ENCODE data around the gene OCRL.

Gene OCRL

GRCh38 chrX:129523079-129523911 is 16.8 kb upstream of the OCRL start, which contains the start of gene SMARCA1:
Gene SMARCA1, minus strand, starts transcription at chrX:129523490. Its CDS starts 120 bp downstream, at chrX:129523370.
- no peaks in the 10 kb centered on the region for H3K9me3 Mint-ChIP-seq
- H3K36me3 Mint-ChIP-seq (ENCODE audit: insufficient read depth): no peaks in the 10 kb centered on the region
- H3K4me3 Mint-ChIP-seq: peak within 1 kb of the TSS; percentile 83 to 85
- DNase-seq (no peak), ATAC-seq (replicated peaks) (no peak)
- H3K27me3 Mint-ChIP-seq: peaks cover 0 to 15% of the 10 kb centered on the region in 2 donors
- peaks cover 5 to 9% of the 10 kb centered on the region in 2 donors for H3K4me1 Mint-ChIP-seq (ENCODE audit: low read depth in 2 of 2)
- peak within 1 kb of the TSS in 1 of 2 donors; percentile 80 for H3K27ac Mint-ChIP-seq

GRCh38 chrX:129524250-129524850 is 15.7 kb upstream of the OCRL start:
- ATAC-seq (replicated peaks): no peak
- H3K27me3 Mint-ChIP-seq: peaks cover 0 to 15% of the 10 kb centered on the region in 2 donors
- H3K4me3 Mint-ChIP-seq: peak overlapping the region; percentile 83 to 85
- H3K27ac Mint-ChIP-seq: no peak overlapping the region
- no peak for DNase-seq
- H3K4me1 Mint-ChIP-seq (ENCODE audit: low read depth in 2 of 2): peaks cover 5 to 9% of the 10 kb centered on the region in 2 donors
- no peaks in the 10 kb centered on the region for H3K9me3 Mint-ChIP-seq
- no peaks in the 10 kb centered on the region for H3K36me3 Mint-ChIP-seq (ENCODE audit: insufficient read depth)

GRCh38 chrX:129525162-129525561 is 14.9 kb upstream of the OCRL start:
- H3K27me3 Mint-ChIP-seq: peaks cover 0 to 11% of the 10 kb centered on the region in 2 donors
- H3K9me3 Mint-ChIP-seq: no peaks in the 10 kb centered on the region
- H3K4me3 Mint-ChIP-seq: no peak overlapping the region
- H3K4me1 Mint-ChIP-seq (ENCODE audit: low read depth in 2 of 2): peaks cover 5 to 9% of the 10 kb centered on the region in 2 donors
- H3K36me3 Mint-ChIP-seq (ENCODE audit: insufficient read depth): no peaks in the 10 kb centered on the region
- ATAC-seq (replicated peaks) (no peak), DNase-seq (no peak)
- H3K27ac Mint-ChIP-seq: no peak overlapping the region

DNA sequence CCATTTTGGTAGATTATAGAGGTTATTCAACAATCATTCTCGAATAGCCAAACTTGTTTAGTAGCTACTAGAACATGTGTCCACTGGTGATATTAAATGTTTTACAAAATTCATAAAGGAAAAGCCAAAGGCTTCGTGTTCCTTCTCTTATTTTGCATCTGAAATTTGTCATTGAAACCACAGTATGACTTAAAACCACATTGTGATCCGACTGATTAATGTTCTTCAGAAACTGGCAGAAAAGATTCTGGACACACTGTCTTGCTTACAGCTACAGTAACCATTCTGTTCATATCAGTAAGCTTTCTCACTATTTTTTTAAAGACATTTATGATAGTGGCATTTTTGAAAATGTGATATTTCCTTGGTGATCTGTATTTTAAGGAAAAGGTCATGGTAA is 14.2 kb upstream of the OCRL start:
- Mint-ChIP-seq H3K9me3 (no peaks in the 10 kb centered on the region), H3K27me3 (peaks cover 0 to 6% of the 10 kb centered on the region in 2 donors), H3K4me1 (ENCODE audit: low read depth in 2 of 2) (peaks cover 5 to 9% of the 10 kb centered on the region in 2 donors), H3K27ac (no peak overlapping the region), H3K36me3 (ENCODE audit: insufficient read depth) (no peaks in the 10 kb centered on the region), H3K4me3 (no peak overlapping the region)
- ATAC-seq (replicated peaks): no peak
- no peak for DNase-seq

DNA sequence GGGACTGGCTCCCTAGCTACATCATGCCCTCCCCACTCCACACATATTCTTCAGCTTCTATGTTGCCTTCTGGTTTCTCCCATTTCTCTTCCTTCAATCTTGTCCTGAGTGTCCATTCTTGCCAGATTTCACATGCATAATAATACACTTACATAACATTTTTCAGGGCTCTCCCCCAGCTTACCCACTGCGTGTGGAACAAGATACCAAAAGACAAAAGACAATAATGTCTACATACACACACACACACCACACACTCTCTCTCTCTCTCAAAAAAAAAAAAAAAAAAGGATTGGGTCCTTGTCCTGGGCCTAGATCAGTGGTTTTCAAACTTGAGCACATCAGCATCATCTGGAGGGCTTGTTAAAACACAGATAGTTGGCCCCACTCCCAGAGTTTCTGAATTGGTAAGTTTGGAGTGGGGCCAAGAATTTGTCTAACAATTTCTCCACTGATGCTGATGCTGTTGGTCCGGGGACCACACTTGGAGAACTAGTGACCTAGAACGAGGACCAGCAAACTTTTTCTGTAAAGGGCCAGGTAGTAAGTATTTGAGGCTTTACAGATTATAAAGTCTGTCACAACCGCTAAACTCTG is 10.3 kb upstream of the OCRL start:
- Mint-ChIP-seq H3K27ac (no peak overlapping the region), H3K4me3 (no peak overlapping the region), H3K36me3 (ENCODE audit: insufficient read depth) (no peaks in the 10 kb centered on the region), H3K4me1 (ENCODE audit: low read depth in 2 of 2) (no peaks in the 10 kb centered on the region), H3K27me3 (no peaks in the 10 kb centered on the region), H3K9me3 (no peaks in the 10 kb centered on the region)
- DNase-seq (no peak), ATAC-seq (replicated peaks) (no peak)

- no peaks in the 10 kb centered on the region for H3K27me3 Mint-ChIP-seq
- no peaks in the 10 kb centered on the region for H3K4me1 Mint-ChIP-seq (ENCODE audit: low read depth in 2 of 2)
- H3K9me3 Mint-ChIP-seq: no peaks in the 10 kb centered on the region
- DNase-seq (no peak), ATAC-seq (replicated peaks) (no peak)
- no peaks in the 10 kb centered on the region for H3K36me3 Mint-ChIP-seq (ENCODE audit: insufficient read depth)
- H3K27ac Mint-ChIP-seq: no peak overlapping the region
- no peak overlapping the region for H3K4me3 Mint-ChIP-seq
These were observed 9.6 kb upstream of the OCRL start for GRCh38 chrX:129530410-129530809.

DNA sequence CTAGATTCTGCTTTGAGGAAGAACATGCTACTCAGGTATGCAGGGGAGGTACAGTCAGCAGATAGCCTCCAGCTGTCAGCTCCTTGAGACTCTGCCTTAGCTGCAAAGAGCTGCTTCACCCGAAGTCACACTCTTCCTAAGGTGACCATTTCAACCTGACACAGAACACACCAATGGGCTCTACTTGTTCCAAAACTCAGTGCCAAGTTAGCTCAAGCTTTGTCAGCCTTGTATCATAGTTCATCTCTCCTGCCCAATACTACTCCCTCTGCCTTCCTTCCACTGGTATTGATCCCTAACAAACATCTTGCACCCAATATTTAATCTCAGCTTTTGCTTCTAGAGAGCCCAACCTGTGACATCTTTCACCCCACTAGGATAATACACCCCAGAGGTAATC is 8.9 kb upstream of the OCRL start:
- no peak for DNase-seq
- no peak overlapping the region for H3K27ac Mint-ChIP-seq
- no peak for ATAC-seq (replicated peaks)
- no peaks in the 10 kb centered on the region for H3K9me3 Mint-ChIP-seq
- H3K36me3 Mint-ChIP-seq (ENCODE audit: insufficient read depth): no peaks in the 10 kb centered on the region
- no peaks in the 10 kb centered on the region for H3K4me1 Mint-ChIP-seq (ENCODE audit: low read depth in 2 of 2)
- no peak overlapping the region for H3K4me3 Mint-ChIP-seq
- no peaks in the 10 kb centered on the region for H3K27me3 Mint-ChIP-seq

DNA sequence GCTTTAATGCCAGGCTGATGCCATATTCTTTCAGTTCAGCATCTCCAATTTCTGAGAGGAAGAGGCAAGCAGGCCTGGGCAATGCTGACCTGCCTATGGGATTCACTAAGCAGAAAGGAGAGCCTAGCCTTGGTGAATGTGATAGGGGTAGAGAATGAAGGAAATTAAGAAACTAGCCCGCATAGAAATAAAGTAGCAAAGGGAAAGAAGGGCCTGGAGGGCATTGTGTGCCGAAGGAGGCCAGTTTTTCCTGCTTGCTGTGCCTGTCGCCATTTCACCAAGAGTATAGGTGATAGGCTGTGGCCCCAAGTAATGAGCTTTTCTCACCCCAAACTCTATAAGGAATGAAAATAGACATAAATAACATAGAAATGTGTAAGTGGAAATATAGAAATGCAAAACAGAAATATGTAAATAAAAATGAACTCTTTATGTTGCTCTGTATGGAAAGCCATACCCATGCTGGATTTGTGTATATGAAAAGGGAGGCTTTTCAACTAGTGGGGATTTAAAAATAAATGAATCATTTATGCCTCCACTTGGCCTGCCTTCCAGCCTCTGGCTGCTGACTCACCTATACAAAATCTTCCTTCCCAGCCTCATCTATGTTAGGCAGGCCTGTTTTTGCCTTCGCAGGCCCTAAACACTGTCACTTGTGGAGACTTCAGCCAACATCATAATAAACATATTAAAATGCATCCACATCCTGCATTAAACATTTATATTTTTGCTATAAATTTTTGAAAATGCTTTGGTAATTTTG is 5.1 kb upstream of the OCRL start:
- Mint-ChIP-seq H3K4me1 (ENCODE audit: low read depth in 2 of 2) (peaks cover 0 to 3% of the 10 kb centered on the region in 2 donors), H3K27ac (no peak overlapping the region), H3K9me3 (no peaks in the 10 kb centered on the region), H3K4me3 (no peak overlapping the region), H3K27me3 (peaks cover 10 to 14% of the 10 kb centered on the region in 2 donors), H3K36me3 (ENCODE audit: insufficient read depth) (no peaks in the 10 kb centered on the region)
- DNase-seq (no peak), ATAC-seq (replicated peaks) (no peak)

- H3K4me1 Mint-ChIP-seq (ENCODE audit: low read depth in 2 of 2): peaks cover 0 to 3% of the 10 kb centered on the region in 2 donors
- peak overlapping the region; percentile 61 to 67 for H3K4me3 Mint-ChIP-seq
- DNase-seq: no peak
- no peak overlapping the region for H3K27ac Mint-ChIP-seq
- peaks cover 11 to 14% of the 10 kb centered on the region in 2 donors for H3K27me3 Mint-ChIP-seq
- H3K36me3 Mint-ChIP-seq (ENCODE audit: insufficient read depth): no peaks in the 10 kb centered on the region
- H3K9me3 Mint-ChIP-seq: no peaks in the 10 kb centered on the region
- ATAC-seq (replicated peaks): no peak
These were observed 694 bp downstream of the OCRL start for GRCh38 chrX:129540722-129541184.

GRCh38 chrX:129544780-129545179 is 4.7 kb downstream of the OCRL start:
- Mint-ChIP-seq H3K9me3 (no peaks in the 10 kb centered on the region), H3K27ac (no peak overlapping the region), H3K36me3 (ENCODE audit: insufficient read depth) (no peaks in the 10 kb centered on the region), H3K4me1 (ENCODE audit: low read depth in 2 of 2) (no peaks in the 10 kb centered on the region), H3K4me3 (no peak overlapping the region), H3K27me3 (peaks cover 1 to 3% of the 10 kb centered on the region in 2 donors)
- DNase-seq: no peak
- no peak for ATAC-seq (replicated peaks)

- no peak overlapping the region for H3K27ac Mint-ChIP-seq
- H3K4me1 Mint-ChIP-seq (ENCODE audit: low read depth in 2 of 2): no peaks in the 10 kb centered on the region
- H3K27me3 Mint-ChIP-seq: no peaks in the 10 kb centered on the region
- H3K4me3 Mint-ChIP-seq: no peak overlapping the region
- DNase-seq (no peak), ATAC-seq (replicated peaks) (no peak)
- no peaks in the 10 kb centered on the region for H3K36me3 Mint-ChIP-seq (ENCODE audit: insufficient read depth)
- H3K9me3 Mint-ChIP-seq: no peaks in the 10 kb centered on the region
These were observed 5.3 kb downstream of the OCRL start for GRCh38 chrX:129545408-129545807.

GRCh38 chrX:129549124-129549523 is 9.1 kb downstream of the OCRL start:
- no peak overlapping the region for H3K27ac Mint-ChIP-seq
- H3K9me3 Mint-ChIP-seq: no peaks in the 10 kb centered on the region
- no peak for ATAC-seq (replicated peaks)
- no peaks in the 10 kb centered on the region for H3K36me3 Mint-ChIP-seq (ENCODE audit: insufficient read depth)
- H3K4me3 Mint-ChIP-seq: no peak overlapping the region
- DNase-seq: no peak
- peaks cover 0 to 7% of the 10 kb centered on the region in 2 donors for H3K27me3 Mint-ChIP-seq
- no peaks in the 10 kb centered on the region for H3K4me1 Mint-ChIP-seq (ENCODE audit: low read depth in 2 of 2)

DNA sequence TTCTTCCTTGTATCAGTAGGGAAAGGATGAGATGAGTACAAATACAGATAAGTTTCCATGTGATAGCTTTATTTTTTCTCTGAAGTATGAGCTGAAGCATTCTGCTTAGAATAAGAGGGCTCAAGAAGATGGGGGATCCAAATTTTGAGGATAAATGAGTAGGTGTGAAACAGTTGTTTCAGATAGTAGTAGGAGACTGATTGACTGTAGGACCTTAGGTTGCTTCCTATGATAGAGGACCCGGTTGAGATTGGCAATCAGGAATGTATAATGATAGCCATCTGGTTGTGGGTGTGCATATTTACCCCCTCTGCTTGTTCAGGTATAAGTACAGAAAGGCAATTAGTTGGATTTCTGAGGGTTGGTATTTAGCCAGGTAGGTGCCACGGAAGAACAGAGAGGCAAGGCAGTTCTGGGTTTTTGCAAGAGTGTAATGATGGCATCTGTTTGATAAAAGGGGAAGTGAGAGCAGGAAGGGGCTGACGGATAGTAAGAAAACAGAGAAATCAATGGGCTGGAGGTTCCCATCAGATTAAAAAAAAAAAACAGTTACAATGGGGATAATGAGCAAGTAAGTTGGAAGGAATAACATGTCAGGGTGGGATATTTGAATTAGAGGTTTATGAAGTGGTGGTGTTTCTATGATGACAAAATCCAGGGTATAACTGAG is 13.7 kb downstream of the OCRL start:
- no peak overlapping the region for H3K27ac Mint-ChIP-seq
- DNase-seq (no peak), ATAC-seq (replicated peaks) (no peak)
- no peaks in the 10 kb centered on the region for H3K9me3 Mint-ChIP-seq
- H3K27me3 Mint-ChIP-seq: peaks cover 0 to 7% of the 10 kb centered on the region in 2 donors
- no peak overlapping the region for H3K4me3 Mint-ChIP-seq
- H3K36me3 Mint-ChIP-seq (ENCODE audit: insufficient read depth): no peaks in the 10 kb centered on the region
- H3K4me1 Mint-ChIP-seq (ENCODE audit: low read depth in 2 of 2): no peaks in the 10 kb centered on the region

Data from effector memory CD8-positive, alpha-beta T cell (primary cell).